Mononuclear cell (primary cell): ENCODE data around the gene ODC1. TPM values are rescaled to one million over a fixed set of nuclear protein-coding genes. Genes with fewer than 3 reads are reported as not detected.

Source experiments
- H3K27me3 ChIP-seq: 2 replicates; pipeline ENCODE4 v1.6.0; 2011; ENCODE audit warnings: low read length, control low read depth; ENCODE audit not compliant: insufficient read depth
- H3K4me1 ChIP-seq: 2 replicates; pipeline ENCODE4 v1.5.1; 2011; ENCODE audit warnings: mild to moderate bottlenecking, low read length, control low read depth; ENCODE audit not compliant: insufficient read depth
- H3K4me3 ChIP-seq: 2 replicates; pipeline ENCODE4 v1.5.1; 2011; ENCODE audit warnings: mild to moderate bottlenecking, low read length, moderate library complexity
- H3K9me3 ChIP-seq: 2 replicates; pipeline ENCODE4 v1.5.1; 2011; ENCODE audit warnings: low read depth, mild to moderate bottlenecking, control low read depth, low read length
- total RNA-seq: library from RNA; depleted of rRNA; stranded (reverse); fragments of >200 nt; gene quantifications from one replicate; pipeline ENCODE4 v1.2.3, GENCODE V29; 2012

ODC1 gene
- total RNA-seq, 1 donor, result 163 TPM

DNA sequence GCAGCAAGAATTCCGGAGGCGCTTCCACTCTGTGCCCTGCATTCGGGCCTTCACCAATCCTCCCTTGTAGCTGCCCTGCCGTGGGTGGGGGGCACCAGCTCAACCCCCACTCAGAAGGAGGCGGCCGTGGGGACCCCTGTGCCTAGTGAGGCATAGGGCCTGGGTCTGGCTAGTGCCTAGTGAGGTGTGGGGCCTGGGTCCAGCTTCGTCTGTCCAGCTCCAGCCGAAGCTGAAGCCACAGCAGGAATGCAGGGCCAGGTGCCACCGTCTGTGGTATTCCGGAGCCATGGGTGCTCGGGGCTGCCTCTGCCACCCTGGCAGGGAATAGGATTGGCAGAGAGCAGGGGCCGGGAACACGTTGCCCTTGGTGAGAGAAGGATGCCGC lies 12.3 kb downstream of the ODC1 start:
- H3K4me1 ChIP-seq, result peaks cover 15% of the 10 kb centered on the region
- no peak overlapping the region for H3K4me3 ChIP-seq
- no peaks in the 10 kb centered on the region for H3K9me3 ChIP-seq
- H3K27me3 ChIP-seq, result no peaks in the 10 kb centered on the region

DNA sequence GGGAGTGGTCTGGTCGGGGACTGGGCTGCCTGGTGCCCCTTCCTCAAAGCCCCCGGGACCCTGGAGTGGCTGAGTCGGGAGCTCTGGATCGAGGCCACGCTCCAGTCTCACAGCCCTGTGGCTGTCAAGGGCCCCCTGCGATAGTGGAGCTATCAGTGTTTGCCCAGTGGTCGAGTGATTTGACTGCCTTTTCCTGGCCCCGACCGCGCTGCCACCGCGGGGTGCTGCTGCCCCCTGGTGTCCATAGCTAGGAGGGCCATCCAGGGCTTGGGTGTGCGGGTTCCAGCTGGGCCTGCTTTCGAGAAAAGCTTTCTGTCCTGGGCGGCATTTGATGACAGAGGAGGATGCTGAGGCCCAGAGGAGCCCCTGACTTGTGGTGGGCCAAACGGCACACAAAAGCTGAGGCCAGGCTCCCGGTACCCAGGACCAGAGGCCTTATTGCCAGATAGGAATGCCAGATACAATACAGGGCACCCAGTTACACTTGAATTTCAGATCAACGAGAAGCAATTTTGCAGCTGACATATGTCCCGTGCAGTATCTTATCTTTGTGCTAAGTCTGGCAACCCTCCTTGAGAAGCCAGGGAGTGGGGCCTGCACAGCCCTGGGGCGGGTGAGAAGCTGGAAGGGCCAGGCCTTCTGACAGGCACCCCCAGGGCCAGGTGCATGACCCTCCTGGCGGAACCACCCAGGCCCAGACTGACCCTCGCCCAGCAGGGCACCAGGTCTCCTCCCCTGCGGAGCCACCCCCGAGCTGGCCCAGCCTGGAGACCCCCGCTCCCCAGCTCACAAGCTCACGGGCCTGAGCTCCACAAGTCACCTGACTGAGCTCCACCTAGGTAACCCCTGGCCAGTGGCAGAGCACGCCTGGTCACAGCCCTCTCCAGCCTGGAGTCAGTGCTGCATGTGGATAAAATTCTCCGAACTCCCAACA lies 13.0 kb downstream of the ODC1 start:
- Histone ChIP-seq H3K4me3 (no peak overlapping the region), H3K9me3 (no peaks in the 10 kb centered on the region), H3K27me3 (no peaks in the 10 kb centered on the region), H3K4me1 (peaks cover 15% of the 10 kb centered on the region)

DNA sequence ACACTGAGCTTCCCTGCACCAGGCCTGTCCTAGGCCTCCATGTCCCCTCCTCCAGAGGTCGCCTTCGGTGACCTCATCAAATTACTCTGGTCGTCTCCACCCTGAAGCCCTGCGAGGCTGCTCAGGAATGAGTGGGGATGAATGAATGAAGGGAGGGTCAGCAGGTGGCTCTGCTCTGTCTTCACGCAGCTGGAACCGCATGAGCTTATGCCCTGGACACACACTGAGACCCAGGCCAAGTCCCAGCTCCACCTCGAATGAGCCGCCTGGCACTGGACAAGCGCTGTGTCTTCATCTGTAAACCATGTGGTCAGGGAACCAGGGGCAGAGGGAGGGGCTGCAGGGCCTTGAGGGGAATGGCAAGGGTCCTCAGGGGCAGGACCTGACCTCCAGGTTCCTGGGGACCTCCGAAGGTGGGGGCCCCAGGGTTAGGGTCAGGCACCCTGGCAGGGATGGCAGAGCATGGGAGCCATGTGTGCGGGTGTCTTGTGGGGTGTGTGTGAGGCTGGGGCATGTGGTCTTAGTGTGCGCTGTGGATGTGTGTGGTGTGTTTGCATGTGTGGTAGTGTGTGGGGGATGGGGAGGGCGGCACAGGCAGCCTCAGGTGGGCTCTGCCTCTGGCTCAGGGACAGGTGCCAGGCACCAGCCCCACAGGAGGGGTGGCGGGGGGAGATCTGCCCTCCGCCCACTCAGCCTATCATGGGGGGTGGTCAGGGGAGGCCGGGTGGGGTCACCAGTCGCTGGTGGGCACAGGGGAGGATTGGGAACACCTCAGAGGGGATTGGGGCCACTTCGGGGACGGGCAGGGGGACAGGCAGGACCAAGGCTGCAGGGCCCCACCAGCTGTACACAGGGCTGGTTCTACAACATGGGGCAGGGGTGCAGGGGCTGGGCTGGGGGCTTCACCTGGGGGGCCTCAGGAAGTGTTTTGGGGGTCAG lies 13.9 kb downstream of the ODC1 start:
- Histone ChIP-seq H3K4me3 (no peak overlapping the region), H3K9me3 (no peaks in the 10 kb centered on the region), H3K4me1 (peaks cover 15% of the 10 kb centered on the region), H3K27me3 (no peaks in the 10 kb centered on the region)

GRCh38 chr2:10433264-10433946 lies 14.7 kb downstream of the ODC1 start:
- H3K27me3 ChIP-seq, result no peaks in the 10 kb centered on the region
- no peaks in the 10 kb centered on the region for H3K9me3 ChIP-seq
- no peak overlapping the region for H3K4me3 ChIP-seq
- peaks cover 15% of the 10 kb centered on the region for H3K4me1 ChIP-seq

- Histone ChIP-seq H3K9me3 (no peaks in the 10 kb centered on the region), H3K27me3 (no peaks in the 10 kb centered on the region), H3K4me3 (peak overlapping the region; percentile 48), H3K4me1 (peaks cover 15% of the 10 kb centered on the region)
Observed at GRCh38 chr2:10432311-10433181, 15.6 kb downstream of the ODC1 start.

GRCh38 chr2:10431797-10432196 lies 16.3 kb downstream of the ODC1 start:
- peak overlapping the region; percentile 48 for H3K4me3 ChIP-seq

DNA sequence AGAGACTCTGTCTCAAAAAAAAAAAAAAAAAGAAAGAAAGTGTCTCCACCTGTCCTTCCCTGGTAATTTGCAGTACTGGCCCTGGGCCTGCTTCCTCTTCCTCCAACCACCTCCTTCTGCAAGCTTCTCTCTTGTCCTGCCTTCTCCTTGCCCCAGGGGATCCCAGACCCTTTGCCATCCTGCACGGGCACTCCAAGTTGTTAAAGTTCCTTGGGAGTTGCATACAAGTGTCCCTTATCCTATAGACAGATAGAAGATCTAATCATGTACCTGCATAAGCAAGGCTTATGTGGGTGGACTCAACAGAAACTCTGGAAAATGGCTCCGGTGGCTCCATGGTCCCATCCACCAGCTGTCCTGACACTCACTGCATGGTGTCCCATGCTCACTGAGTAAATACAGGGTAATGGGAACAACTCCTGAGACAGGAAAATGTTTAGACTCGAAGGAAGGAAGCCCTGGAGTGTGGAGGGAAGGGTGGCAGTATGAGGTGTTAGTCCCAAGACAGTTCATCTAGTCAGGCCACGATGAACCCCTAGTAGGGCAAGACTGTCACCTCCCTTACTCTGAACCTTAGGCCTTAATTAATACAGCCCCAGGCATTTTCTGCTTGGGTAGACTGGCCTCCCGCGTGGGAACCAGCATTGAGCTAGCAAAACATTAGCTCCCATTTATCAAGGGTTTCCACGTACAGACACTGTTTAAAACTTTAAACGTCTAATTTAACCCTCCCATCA lies 17.1 kb downstream of the ODC1 start:
- peaks cover 15% of the 10 kb centered on the region for H3K4me1 ChIP-seq
- H3K9me3 ChIP-seq, result no peaks in the 10 kb centered on the region
- H3K27me3 ChIP-seq, result no peaks in the 10 kb centered on the region
- H3K4me3 ChIP-seq, result no peak overlapping the region

More at GRCh38 chr2:10431797-10432196, 16.3 kb downstream of the ODC1 start:
- peaks cover 15% of the 10 kb centered on the region for H3K4me1 ChIP-seq
- H3K27me3 ChIP-seq, result no peaks in the 10 kb centered on the region
- H3K9me3 ChIP-seq, result no peaks in the 10 kb centered on the region

- H3K9me3 ChIP-seq, result no peaks in the 10 kb centered on the region
- H3K4me1 ChIP-seq, result peaks cover 11% of the 10 kb centered on the region
- no peaks in the 10 kb centered on the region for H3K27me3 ChIP-seq
- H3K4me3 ChIP-seq, result no peak overlapping the region
Observed at GRCh38 chr2:10428924-10429323, 19.2 kb downstream of the ODC1 start.

GRCh38 chr2:10428355-10428754 lies 19.8 kb downstream of the ODC1 start:
- H3K4me3 ChIP-seq, result no peak overlapping the region
- no peaks in the 10 kb centered on the region for H3K9me3 ChIP-seq
- H3K27me3 ChIP-seq, result no peaks in the 10 kb centered on the region
- H3K4me1 ChIP-seq, result peaks cover 11% of the 10 kb centered on the region

DNA sequence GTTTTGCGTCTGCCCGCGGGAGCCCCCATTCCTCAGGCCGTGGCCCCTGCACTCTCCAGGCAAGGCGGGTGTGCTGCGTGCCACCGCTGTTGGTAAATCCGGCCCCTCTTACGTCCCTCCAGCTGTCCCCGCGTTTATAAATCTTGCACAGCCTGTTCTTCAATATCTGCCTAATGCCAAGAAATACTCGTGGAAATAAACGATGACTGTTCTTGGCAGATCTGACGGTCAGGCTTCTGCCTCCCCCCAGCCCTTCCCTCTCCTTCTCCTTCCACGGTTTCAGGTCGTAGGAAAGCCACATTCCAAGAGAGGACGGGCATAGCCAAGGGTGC lies 20.5 kb downstream of the ODC1 start:
- no peaks in the 10 kb centered on the region for H3K27me3 ChIP-seq
- H3K4me3 ChIP-seq, result no peak overlapping the region
- H3K4me1 ChIP-seq, result peaks cover 11% of the 10 kb centered on the region
- no peaks in the 10 kb centered on the region for H3K9me3 ChIP-seq

DNA sequence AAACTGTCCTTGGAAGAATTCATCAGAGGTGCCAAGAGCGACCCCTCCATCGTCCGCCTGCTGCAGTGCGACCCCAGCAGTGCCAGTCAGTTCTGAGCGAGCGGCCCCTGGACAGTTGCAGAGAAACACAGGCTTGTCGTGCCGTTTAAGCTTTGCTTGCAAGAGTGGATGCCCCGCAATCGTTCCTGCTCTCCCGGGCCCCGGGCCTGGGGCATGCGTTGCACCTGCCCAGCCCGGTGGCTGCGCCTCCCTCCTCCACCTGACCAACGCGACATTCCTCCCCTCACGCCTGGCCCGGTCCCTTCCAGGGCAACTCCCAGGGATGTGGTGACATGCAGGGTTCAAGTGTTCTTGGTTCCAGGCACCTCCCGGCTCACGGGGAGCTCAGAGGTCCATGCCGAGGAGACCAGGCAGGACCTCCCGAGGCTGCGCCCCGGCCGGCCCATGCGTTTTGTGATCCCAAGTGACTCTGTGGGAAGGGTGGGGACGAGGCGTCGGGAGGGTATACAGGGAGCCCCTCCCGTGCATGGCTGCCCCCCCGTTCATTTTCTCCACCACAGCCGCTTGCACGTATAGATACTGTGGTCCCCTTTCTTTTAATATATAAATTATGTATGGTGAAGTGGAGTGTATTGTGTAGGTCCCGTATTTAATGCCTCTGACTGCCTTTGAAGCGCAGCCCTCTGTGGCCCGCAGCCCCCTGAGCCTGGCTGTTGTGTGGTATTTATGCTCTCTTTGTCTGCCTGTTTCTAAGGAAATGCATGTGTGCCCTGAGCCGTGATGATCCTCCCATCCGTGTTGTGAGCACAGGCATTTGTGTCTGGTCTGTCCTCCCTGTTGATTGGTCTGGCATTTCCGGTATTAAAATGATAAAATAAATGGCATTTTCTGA lies 21.2 kb downstream of the ODC1 start:
- peaks cover 8% of the 10 kb centered on the region for H3K4me1 ChIP-seq
- no peaks in the 10 kb centered on the region for H3K27me3 ChIP-seq
- H3K4me3 ChIP-seq, result no peak overlapping the region
- H3K9me3 ChIP-seq, result no peaks in the 10 kb centered on the region

DNA sequence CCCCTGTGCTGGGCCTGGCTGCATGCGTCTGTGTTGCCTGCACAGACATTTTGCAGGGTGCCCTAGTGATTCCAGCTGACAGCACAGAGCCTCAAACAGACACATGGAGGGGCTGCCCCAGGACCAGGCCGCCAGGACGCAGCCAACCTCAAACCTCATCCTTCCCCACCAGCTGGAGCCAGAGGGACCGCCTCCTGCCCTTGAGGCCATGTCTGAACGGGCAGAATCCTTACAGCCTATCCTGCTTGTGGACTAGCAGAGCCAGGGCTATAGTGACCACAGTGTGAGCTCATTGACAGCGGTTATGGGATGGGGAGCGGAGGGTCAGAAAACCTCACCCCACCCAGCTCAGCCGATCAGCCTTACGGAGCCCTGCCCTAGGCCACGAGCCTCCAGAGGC lies 22.4 kb downstream of the ODC1 start:
- H3K27me3 ChIP-seq, result no peaks in the 10 kb centered on the region
- H3K9me3 ChIP-seq, result no peaks in the 10 kb centered on the region
- no peak overlapping the region for H3K4me3 ChIP-seq
- no peaks in the 10 kb centered on the region for H3K4me1 ChIP-seq
